LHCN-M2 (cell line): ENCODE results near the gene PIGV. TPM values are rescaled to one million over a fixed set of nuclear protein-coding genes. Genes with fewer than 3 reads are reported as not detected.

Experiments used
- DNase-seq: peaks from one replicate; pipeline ENCODE4 v3.0.0-alpha.2; 2012; ENCODE audit warnings: low read depth
- total RNA-seq: library from RNA; depleted of rRNA; stranded (reverse); fragments of >200 nt; gene quantifications from 2 replicates; pipeline ENCODE4 v1.2.3, GENCODE V29; 2014

Gene PIGV
- total RNA-seq, 1 experiment from 2014 or later: 17.7 TPM

- peak; percentile 89 for DNase-seq
Observed at GRCh38 chr1:26772687-26773086, 15.1 kb upstream of the PIGV start.

DNA sequence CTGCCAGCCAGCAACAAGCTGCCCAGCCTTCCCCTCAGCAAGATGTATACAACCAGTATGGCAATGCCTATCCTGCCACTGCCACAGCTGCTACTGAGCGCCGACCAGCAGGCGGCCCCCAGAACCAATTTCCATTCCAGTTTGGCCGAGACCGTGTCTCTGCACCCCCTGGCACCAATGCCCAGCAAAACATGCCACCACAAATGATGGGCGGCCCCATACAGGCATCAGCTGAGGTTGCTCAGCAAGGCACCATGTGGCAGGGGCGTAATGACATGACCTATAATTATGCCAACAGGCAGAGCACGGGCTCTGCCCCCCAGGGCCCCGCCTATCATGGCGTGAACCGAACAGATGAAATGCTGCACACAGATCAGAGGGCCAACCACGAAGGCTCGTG, 13.3 kb upstream of the PIGV start:
- DNase-seq: no peak

DNA sequence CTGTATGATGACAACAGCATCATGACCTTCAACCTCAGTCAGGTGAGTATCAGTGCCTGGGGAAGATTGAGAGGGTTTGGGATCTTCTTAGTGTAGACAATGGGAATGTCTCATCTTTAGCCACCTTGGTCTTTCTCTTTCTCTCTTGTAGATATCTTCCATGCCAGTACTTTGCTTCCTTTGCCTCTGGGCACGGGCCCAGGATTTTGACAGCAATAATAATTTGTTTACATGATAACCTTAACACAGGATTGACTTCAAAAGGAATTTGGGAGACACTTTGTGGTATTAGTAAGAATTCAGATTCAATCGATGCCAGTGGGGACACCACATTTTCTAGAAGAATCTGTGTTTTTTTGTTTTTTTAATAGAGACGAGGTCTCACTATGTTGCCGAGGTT, 12.1 kb upstream of the PIGV start:
- DNase-seq: no peak

GRCh38 chr1:26779098-26779668, 8.6 kb upstream of the PIGV start:
- no peak for DNase-seq

- no peak for DNase-seq
Observed at GRCh38 chr1:26780344-26780957, 7.3 kb upstream of the PIGV start.

DNA sequence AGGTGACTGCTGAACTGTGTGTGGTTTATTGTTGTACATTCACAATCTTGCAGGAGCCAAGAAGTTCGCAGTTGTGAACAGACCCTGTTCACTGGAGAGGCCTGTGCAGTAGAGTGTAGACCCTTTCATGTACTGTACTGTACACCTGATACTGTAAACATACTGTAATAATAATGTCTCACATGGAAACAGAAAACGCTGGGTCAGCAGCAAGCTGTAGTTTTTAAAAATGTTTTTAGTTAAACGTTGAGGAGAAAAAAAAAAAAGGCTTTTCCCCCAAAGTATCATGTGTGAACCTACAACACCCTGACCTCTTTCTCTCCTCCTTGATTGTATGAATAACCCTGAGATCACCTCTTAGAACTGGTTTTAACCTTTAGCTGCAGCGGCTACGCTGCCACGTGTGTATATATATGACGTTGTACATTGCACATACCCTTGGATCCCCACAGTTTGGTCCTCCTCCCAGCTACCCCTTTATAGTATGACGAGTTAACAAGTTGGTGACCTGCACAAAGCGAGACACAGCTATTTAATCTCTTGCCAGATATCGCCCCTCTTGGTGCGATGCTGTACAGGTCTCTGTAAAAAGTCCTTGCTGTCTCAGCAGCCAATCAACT, 6.4 kb upstream of the PIGV start:
- no peak for DNase-seq

GRCh38 chr1:26782521-26783212, 5.1 kb upstream of the PIGV start:
- no peak for DNase-seq

GRCh38 chr1:26783646-26784022, 4.1 kb upstream of the PIGV start:
- DNase-seq: no peak

- peak; percentile 69 for DNase-seq
Observed at GRCh38 chr1:26784023-26784871, 3.5 kb upstream of the PIGV start.

- DNase-seq: no peak
Observed at GRCh38 chr1:26784886-26785285, 2.9 kb upstream of the PIGV start.

GRCh38 chr1:26785611-26786436, 1.9 kb upstream of the PIGV start:
- peak; percentile 32 for DNase-seq

DNA sequence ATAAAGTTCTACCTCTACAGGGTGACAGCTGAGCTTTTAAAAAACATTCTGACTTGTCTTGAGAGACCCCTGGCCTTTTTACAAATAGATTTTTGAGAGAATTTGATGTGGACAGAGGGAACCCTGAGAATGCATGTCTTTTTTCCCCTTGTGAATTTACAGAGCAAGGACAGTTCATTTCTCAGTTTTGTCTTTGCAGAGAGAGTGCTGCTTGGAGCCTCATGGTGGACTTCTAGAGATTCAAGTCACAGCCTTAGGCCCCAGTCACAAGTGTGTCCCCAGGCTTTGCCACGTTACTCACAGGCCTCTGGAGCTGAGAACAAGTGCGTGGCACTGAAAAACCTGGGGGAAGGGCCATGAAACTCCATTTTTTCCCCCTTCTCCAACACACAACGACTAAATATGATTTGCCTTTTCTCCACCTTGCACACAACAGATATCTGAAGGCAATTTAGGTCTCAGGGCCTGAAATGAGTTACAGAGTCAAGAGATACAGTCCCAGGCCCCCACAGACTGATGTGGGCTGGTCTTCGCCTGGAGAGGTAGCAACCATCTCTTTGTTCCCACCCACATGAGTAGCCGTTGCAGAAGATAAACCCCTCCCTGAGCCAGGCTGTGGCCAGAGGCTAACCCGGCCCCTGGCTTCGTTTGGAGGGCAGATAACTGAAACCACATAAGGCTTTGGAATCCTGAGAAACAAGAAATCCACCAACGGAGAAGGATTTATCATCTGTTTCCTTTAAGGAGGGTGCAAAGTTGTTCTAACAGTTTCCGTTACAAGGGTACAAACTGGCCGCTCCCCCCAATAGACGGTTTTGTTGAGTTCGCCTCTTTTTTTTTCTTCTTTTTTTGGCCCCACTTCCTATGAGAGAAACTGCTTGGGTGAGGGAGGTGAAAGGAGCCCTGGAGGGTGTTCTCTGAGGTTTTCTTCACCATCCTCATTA, 1.0 kb upstream of the PIGV start:
- peak; percentile 84 for DNase-seq

DNA sequence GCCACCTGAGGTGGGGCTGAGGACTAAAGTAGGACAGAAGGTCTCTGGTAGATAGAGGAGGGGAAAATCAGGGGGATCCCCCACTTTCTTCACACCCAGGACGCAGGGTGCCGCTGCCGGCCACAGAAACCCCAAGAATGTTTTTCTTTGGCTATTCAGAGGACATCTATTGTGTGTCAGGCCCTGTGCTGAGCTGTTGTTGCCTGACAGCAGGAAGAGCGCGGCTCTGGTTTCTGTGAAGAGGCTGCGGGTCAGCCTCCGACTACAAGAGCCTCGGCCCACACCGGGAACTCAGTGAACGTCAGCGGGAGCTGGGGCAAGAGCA, 407 bp upstream of the PIGV start:
- peak; percentile 49 for DNase-seq

DNA sequence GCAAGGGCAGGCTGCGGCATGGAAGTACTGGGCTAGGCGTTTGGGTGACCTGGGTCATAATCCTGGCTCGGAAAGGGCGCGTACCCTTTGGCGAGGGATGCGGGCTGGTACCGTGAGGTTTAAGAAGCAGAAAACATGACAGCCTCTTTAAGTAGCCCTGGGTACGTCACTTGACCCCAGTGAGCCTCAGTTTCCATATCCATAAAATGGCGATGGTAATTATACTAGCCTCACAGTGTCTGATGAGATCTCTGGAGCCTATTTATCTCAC, 700 bp downstream of the PIGV start:
- DNase-seq: no peak

- peak; percentile 82 for DNase-seq
Observed at GRCh38 chr1:26788836-26789611, 1.3 kb downstream of the PIGV start.

- no peak for DNase-seq
Observed at GRCh38 chr1:26789612-26789865, 1.8 kb downstream of the PIGV start.

GRCh38 chr1:26789931-26790330, 2.2 kb downstream of the PIGV start:
- no peak for DNase-seq

DNA sequence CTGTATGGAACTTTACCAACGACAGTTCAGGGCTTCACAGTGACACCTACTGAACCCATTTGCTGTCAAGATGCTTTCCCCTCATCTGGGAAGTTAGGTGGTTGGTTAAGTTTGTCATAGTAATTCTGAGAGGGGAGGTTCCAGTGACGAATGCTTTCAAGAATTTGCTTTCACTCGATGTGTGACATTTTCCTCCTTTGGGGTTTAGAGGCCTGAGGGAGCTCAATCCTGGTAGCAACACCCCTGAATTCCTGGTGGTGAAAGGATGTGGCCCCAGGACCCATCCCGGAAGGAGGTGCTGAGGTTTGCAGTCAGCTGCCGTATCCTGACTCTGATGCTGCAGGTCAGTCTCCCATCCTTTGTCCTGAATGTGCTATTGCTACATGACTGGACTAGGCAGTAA, 2.8 kb downstream of the PIGV start:
- DNase-seq: no peak

DNA sequence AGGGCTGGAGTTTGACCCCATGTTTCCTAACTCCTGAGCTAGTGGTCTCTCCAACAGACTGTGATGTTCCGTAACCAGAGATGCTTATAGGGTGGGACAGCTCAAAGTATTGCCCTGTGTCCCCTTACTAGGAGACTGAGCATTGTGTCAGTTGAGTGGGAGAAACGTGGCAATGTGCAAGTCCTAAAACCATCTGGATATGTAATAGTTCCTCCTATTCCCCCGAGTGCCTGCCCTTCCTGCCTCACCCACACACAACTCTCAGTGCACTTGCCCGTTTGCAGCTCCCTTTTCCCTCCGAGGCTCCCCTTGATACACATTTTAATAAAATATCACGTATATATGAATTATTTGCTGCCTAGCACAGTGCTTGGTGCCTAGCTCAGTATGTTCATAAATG, 3.4 kb downstream of the PIGV start:
- no peak for DNase-seq

- DNase-seq: no peak
Observed at GRCh38 chr1:26791626-26792025, 3.9 kb downstream of the PIGV start.
